Mesendoderm (in vitro differentiated cells): Measurements from ENCODE around the gene PHLPP1.

Experiments used
- DNase-seq: peaks from one replicate; pipeline ENCODE4 v3.0.0; 2013
- H2AK5ac ChIP-seq: 2 replicates; pipeline ENCODE4 v1.6.1; 2013; ENCODE audit warnings: low read length, inconsistent platforms
- H2BK120ac ChIP-seq: 2 replicates; pipeline ENCODE4 v1.6.1; 2013; ENCODE audit warnings: low read depth, mild to moderate bottlenecking, low read length, moderate library complexity, mixed read lengths
- H2BK15ac ChIP-seq: replicated peaks from 2 replicates; pipeline ENCODE4 v1.6.1; 2013; ENCODE audit warnings: low read depth, mild to moderate bottlenecking, moderate library complexity
- H2BK5ac ChIP-seq: 2 replicates; pipeline ENCODE4 v1.6.1; 2013; ENCODE audit warnings: low read length, inconsistent platforms
- H3K18ac ChIP-seq: 2 replicates; pipeline ENCODE4 v1.6.1; 2013; ENCODE audit warnings: mild to moderate bottlenecking, low read length, mixed read lengths
- H3K23ac ChIP-seq: one replicate; pipeline ENCODE4 v1.6.1; 2013; ENCODE audit warnings: low read length
- H3K27ac ChIP-seq: 2 replicates; pipeline ENCODE4 v1.5.1; 2013; ENCODE audit warnings: low read depth, mild to moderate bottlenecking, inconsistent platforms, low read length, moderate library complexity
- H3K27me3 ChIP-seq: 2 replicates; pipeline ENCODE4 v1.6.1; 2013; ENCODE audit warnings: low read length, control low read depth, mild to moderate bottlenecking, inconsistent platforms; ENCODE audit not compliant: insufficient read depth, poor library complexity
- H3K36me3 ChIP-seq: 2 replicates; pipeline ENCODE4 v1.6.1; 2013; ENCODE audit warnings: low read length, inconsistent platforms; ENCODE audit not compliant: control insufficient read depth, insufficient read depth
- H3K4ac ChIP-seq: one replicate; pipeline ENCODE4 v1.6.1; 2013; ENCODE audit warnings: low read depth, mild to moderate bottlenecking, low read length, moderate library complexity
- H3K4me1 ChIP-seq: 2 replicates; pipeline ENCODE4 v1.6.1; 2013; ENCODE audit warnings: low read depth, low read length, inconsistent platforms; ENCODE audit not compliant: control insufficient read depth
- H3K4me2 ChIP-seq: 2 replicates; pipeline ENCODE4 v1.6.1; 2013; ENCODE audit warnings: low read length
- H3K4me3 ChIP-seq: 2 replicates; pipeline ENCODE4 v1.5.1; 2013; ENCODE audit warnings: mild to moderate bottlenecking, low read length
- H3K56ac ChIP-seq: one replicate; pipeline ENCODE4 v1.6.1; 2013; ENCODE audit warnings: low read length
- H3K79me1 ChIP-seq: 2 replicates; pipeline ENCODE4 v1.6.1; 2013; ENCODE audit warnings: low read length, inconsistent platforms
- H3K79me2 ChIP-seq: 2 replicates; pipeline ENCODE4 v1.6.1; 2013; ENCODE audit warnings: mild to moderate bottlenecking, low read length; ENCODE audit not compliant: control insufficient read depth, insufficient read depth
- H3K9ac ChIP-seq: 2 replicates; pipeline ENCODE4 v1.6.1; 2013; ENCODE audit warnings: low read length, inconsistent platforms
- H4K5ac ChIP-seq: one replicate; pipeline ENCODE4 v1.6.1; 2013; ENCODE audit warnings: low read length
- H4K8ac ChIP-seq: one replicate; pipeline ENCODE4 v1.6.1; 2013; ENCODE audit warnings: low read depth, mild to moderate bottlenecking, control low read depth, low read length, moderate library complexity
- WGBS: extraction: QIAGEN DNeasy Blood & Tissue Kit; methylation state at CpG from one replicate; pipeline ENCODE4 v1.1.7; 2013; ENCODE audit warnings: low lambda C conversion rate, missing lambda C conversion rate; ENCODE audit not compliant: insufficient coverage; ENCODE audit errors: extremely low coverage; 5-methylcytosine and 5-hydroxymethylcytosine counted together

Gene PHLPP1

DNA sequence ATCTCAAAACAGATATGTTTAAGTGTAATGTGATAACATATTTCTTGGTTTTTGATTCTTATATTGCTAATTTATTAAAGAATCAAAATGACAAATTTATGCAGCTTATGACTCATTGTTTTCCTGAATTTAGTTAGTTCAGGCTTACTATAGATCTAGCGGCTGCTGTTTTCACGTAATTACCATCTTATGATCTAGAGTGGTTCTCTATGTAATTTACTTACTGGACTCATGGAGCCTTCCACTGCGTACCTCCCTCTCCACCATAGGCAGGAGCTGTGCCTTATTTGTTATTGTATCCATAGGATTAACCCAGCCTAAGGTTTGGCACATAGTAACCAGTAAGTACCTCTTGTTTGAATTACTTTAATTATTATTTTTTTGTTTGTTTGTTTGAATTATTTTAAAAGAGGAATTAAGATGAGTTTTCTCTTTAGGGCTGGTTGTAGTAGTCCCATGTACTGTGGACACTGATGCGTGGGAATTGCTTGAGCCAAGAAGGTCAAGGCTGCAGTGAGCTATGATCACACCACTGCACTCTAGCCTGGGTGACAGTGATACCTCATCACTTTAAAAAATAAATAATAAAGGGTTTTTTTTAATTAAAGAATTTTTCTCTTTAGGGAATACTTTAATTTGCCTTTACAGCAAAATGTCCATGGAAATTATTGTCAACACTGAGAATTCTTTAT is 165.5 kb downstream of the PHLPP1 start:
- H3K27ac ChIP-seq: no peak overlapping the region
- H3K4me2 ChIP-seq: no peak overlapping the region
- no peak overlapping the region for H2BK15ac ChIP-seq
- no peak for DNase-seq
- H3K79me1 ChIP-seq: no peaks in the 10 kb centered on the region
- no peak overlapping the region for H2AK5ac ChIP-seq
- no peaks in the 10 kb centered on the region for H3K36me3 ChIP-seq
- H3K18ac ChIP-seq: no peak overlapping the region
- H2BK5ac ChIP-seq: no peak overlapping the region
- H3K56ac ChIP-seq: no peak overlapping the region
- H3K27me3 ChIP-seq: no peaks in the 10 kb centered on the region
- no peak overlapping the region for H3K4me3 ChIP-seq
- H3K4me1 ChIP-seq: peaks cover 5% of the 10 kb centered on the region
- H3K23ac ChIP-seq: no peak overlapping the region
- H4K5ac ChIP-seq: no peak overlapping the region
- no peak overlapping the region for H3K9ac ChIP-seq
- peaks cover 11% of the 10 kb centered on the region for H3K79me2 ChIP-seq
- H2BK120ac ChIP-seq: no peak overlapping the region
- no CpG with 5 or more reads among the region's 4 CpGs for WGBS
- H4K8ac ChIP-seq: no peak overlapping the region
- H3K4ac ChIP-seq: no peak overlapping the region

DNA sequence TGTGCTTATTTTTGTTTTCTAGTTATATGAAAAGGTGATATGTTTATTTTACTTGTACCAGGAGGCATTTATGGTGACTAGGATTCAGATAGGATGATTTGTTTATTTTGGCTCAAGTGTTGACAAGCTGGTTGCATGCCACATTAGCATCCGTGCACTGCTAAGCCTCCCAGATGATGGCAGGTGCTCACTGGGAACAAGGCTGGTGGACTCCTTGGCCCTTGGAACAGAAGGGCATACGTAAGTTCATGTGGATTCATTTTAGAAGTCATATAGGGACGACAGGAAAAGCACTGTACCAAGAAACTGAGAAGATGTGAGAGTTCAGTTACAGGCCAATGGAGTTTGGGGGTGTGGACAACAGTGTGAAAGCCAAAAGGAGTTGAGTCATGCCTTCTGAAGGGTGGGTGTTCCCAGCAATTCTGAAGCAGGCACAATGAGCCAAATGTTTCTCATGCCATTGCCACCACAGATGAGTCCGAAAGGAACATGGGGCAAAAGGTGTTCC is 166.2 kb downstream of the PHLPP1 start:
- no peak overlapping the region for H3K4me2 ChIP-seq
- H3K27me3 ChIP-seq: no peaks in the 10 kb centered on the region
- H2AK5ac ChIP-seq: no peak overlapping the region
- H3K56ac ChIP-seq: no peak overlapping the region
- no peak overlapping the region for H3K4ac ChIP-seq
- no peak overlapping the region for H2BK120ac ChIP-seq
- no peaks in the 10 kb centered on the region for H3K36me3 ChIP-seq
- peaks cover 5% of the 10 kb centered on the region for H3K4me1 ChIP-seq
- H2BK5ac ChIP-seq: no peak overlapping the region
- H3K27ac ChIP-seq: no peak overlapping the region
- no peak overlapping the region for H2BK15ac ChIP-seq
- no peak overlapping the region for H3K9ac ChIP-seq
- peak; percentile 71 for DNase-seq
- no peak overlapping the region for H4K5ac ChIP-seq
- no peak overlapping the region for H3K18ac ChIP-seq
- no peaks in the 10 kb centered on the region for H3K79me1 ChIP-seq
- no peak overlapping the region for H3K23ac ChIP-seq
- H3K4me3 ChIP-seq: no peak overlapping the region
- no CpG with 5 or more reads among the region's 4 CpGs for WGBS
- no peak overlapping the region for H4K8ac ChIP-seq
- H3K79me2 ChIP-seq: peaks cover 11% of the 10 kb centered on the region

DNA sequence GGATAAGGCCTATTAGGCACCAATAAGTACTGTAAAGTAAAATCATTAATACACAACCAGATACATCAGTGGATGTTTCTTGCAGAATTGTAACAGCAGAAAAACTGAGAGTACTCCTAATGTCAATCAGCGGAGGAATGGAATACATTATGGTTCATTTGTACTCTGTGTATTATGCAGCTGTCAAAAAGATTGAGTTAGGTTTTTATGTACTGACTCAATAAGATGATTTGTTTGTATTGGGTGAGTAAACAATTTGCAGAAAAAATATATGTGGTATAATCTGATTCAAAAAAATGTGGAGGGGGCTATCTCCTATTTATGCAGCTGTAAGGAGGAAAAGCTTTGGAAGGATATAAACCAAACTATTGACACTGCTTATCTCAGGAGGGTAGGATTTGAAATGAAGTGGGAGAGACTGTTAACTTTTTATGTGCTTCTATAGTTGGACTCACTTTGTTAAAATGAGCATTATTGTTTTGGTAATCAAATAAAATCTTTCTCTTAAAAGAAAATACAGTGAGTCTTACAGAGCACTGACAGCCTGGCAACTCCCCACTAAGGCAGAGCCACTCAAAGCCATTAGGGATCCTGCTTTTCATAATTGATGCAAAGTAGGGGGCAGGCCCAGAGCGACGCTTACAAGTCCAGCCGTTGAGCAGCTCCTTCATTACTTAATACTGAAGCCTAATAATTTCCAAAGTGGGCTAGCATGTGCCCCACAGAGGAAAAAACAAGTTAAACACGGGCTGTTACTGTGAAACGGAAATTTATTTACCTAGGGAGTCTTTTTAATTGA is 168.8 kb downstream of the PHLPP1 start:
- Histone ChIP-seq H3K36me3 (no peaks in the 10 kb centered on the region), H2BK5ac (no peak overlapping the region), H3K4me3 (no peak overlapping the region), H2BK15ac (no peak overlapping the region), H3K9ac (no peak overlapping the region), H3K27ac (no peak overlapping the region), H3K18ac (no peak overlapping the region), H4K8ac (no peak overlapping the region), H3K27me3 (no peaks in the 10 kb centered on the region), H3K4me1 (no peaks in the 10 kb centered on the region), H3K23ac (no peak overlapping the region), H3K56ac (no peak overlapping the region), H3K4ac (no peak overlapping the region), H2BK120ac (no peak overlapping the region), H3K79me2 (peaks cover 9% of the 10 kb centered on the region), H2AK5ac (no peak overlapping the region), H3K79me1 (no peaks in the 10 kb centered on the region), H4K5ac (no peak overlapping the region), H3K4me2 (no peak overlapping the region)
- DNase-seq: no peak
- no CpG with 5 or more reads among the region's 6 CpGs for WGBS

DNA sequence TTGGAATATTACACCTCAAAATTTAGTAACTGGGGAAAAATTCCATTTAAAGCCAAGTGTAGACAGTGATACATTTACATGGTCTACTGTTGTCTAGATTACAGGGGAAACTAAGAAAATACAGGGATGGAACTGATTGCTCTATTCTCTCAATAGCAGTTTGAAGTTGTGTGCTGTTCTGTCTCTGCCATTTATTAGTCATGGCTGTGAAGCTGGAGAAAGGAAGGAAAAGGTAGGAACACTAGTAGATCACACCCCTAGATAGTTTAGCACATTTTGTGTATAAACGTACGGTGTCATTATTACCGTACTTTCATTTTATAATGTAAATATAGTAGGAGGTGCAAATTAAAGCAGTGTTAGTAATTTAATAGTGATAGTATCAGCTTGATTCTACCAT is 170.5 kb downstream of the PHLPP1 start:
- Histone ChIP-seq H3K4ac (no peak overlapping the region), H2BK15ac (no peak overlapping the region), H3K56ac (no peak overlapping the region), H4K5ac (no peak overlapping the region), H2BK120ac (no peak overlapping the region), H3K27ac (no peak overlapping the region), H2BK5ac (no peak overlapping the region), H3K4me3 (no peak overlapping the region), H3K36me3 (no peaks in the 10 kb centered on the region), H3K23ac (no peak overlapping the region), H3K18ac (no peak overlapping the region), H3K4me1 (no peaks in the 10 kb centered on the region), H3K4me2 (no peak overlapping the region), H4K8ac (no peak overlapping the region), H3K79me1 (peaks cover 2% of the 10 kb centered on the region), H3K27me3 (no peaks in the 10 kb centered on the region), H2AK5ac (no peak overlapping the region), H3K79me2 (peaks cover 7% of the 10 kb centered on the region), H3K9ac (no peak overlapping the region)
- DNase-seq: no peak
- WGBS: no CpG with 5 or more reads among the region's 3 CpGs

DNA sequence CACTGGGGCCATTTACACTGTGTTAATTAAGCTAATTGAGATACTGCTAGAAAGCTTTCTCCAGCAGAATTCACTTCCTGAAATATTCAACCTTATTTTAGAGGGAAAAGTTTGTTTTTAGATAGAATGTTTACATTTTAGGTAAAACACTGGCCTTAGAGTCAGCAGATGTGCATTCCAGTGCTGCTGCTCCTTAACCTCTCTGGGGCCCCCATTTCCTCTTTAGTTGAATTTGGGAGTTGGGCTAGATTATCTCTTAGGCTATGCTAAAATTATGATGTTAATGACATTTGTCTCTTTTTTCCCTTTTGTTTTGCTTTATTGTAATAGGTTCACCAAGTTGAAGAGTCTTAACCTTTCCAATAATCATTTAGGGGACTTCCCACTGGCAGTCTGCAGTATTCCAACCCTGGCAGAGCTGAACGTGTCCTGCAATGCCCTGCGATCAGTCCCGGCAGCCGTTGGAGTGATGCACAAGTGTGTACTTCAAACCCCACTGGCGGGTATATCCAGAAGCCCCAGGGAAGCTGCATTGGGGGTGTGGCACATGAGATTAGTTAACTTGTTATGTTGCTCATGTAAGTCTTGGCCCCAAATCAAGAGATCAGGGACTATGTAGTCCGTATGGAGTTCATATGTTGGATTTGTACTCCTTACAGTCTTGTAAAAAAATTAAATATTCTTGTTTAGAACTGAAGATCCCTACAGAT is 179.5 kb downstream of the PHLPP1 start:
- H2AK5ac ChIP-seq: no peak overlapping the region
- no peak overlapping the region for H3K23ac ChIP-seq
- no peak overlapping the region for H3K56ac ChIP-seq
- no peaks in the 10 kb centered on the region for H3K79me1 ChIP-seq
- peaks cover 1% of the 10 kb centered on the region for H3K36me3 ChIP-seq
- no peak overlapping the region for H3K27ac ChIP-seq
- H2BK5ac ChIP-seq: no peak overlapping the region
- no CpG with 5 or more reads among the region's 6 CpGs for WGBS
- no peak overlapping the region for H3K4me3 ChIP-seq
- H3K18ac ChIP-seq: no peak overlapping the region
- no peak overlapping the region for H4K8ac ChIP-seq
- no peak overlapping the region for H3K4ac ChIP-seq
- no peaks in the 10 kb centered on the region for H3K4me1 ChIP-seq
- H3K9ac ChIP-seq: no peak overlapping the region
- H2BK120ac ChIP-seq: no peak overlapping the region
- no peaks in the 10 kb centered on the region for H3K27me3 ChIP-seq
- no peak overlapping the region for H4K5ac ChIP-seq
- DNase-seq: no peak
- no peak overlapping the region for H3K4me2 ChIP-seq
- H2BK15ac ChIP-seq: no peak overlapping the region
- H3K79me2 ChIP-seq: no peaks in the 10 kb centered on the region
